ENCODE measurements around the gene KLLN. TPM values are rescaled to one million over a fixed set of nuclear protein-coding genes. Genes with fewer than 3 reads are reported as not detected.
A peak's percentile ranks its signal among the peaks of the same experiment; 100 is the strongest.

The KLLN gene
- total and polyA plus RNA-seq, 2 donors (not counting 1 experiment from before 2014, with no cell fraction given), result 0.45 to 2.2 TPM

GRCh38 chr10:87872828-87873227 is 9.5 kb upstream of the KLLN start:
- Mint-ChIP-seq H3K27ac (no peak overlapping the region), H3K9me3 (ENCODE audit: insufficient read depth) (no peaks in the 10 kb centered on the region), H3K4me3 (peak overlapping the region; percentile 32), H3K27me3 (no peaks in the 10 kb centered on the region), H3K4me1 (peaks cover 65% of the 10 kb centered on the region)
- no peak overlapping the region for H3K27ac ChIP-seq (ENCODE audit: low read length in 2 of 2)
- TF ChIP-seq EZH2 (IDR thresholded peaks at IDR 0.05; ENCODE audit: borderline replicate concordance, insufficient read depth, low read depth, low read length, poor library complexity, severe bottlenecking) (no peak), CTCF (IDR thresholded peaks at IDR 0.05) (no peak)
- H4K20me1 ChIP-seq (ENCODE audit: control insufficient read depth, insufficient read depth, low read length, poor library complexity, severe bottlenecking), result peaks cover 14% of the 10 kb centered on the region
- H3K9ac ChIP-seq (ENCODE audit: low read length), result no peak overlapping the region
- peaks cover 98% of the 10 kb centered on the region for H3K79me2 ChIP-seq (ENCODE audit: control insufficient read depth, insufficient read depth, low read length)
- ChIA-PET CTCF (interaction anchor here (3.5 kb wide), 1 partner anchor 11 kb away, joined by 16 read pairs; the partner anchor contains the start of genes KLLN and PTEN), POLR2A (no interaction called here)
- ATAC-seq (ENCODE audit: low read depth) (no peak), DNase-seq (no peak)
- no peaks in the 10 kb centered on the region for H3K27me3 ChIP-seq (replicated peaks in 1 of 4; ENCODE audit: control extremely low read depth in 1 of 4, control insufficient read depth in 3 of 4, insufficient read depth in 4 of 4, low read length in 3 of 4)
- 100% methylated on average over 5 of the region's 6 CpGs for WGBS (ENCODE audit: insufficient coverage)
- no peaks in the 10 kb centered on the region for H3K36me3 ChIP-seq (replicated peaks in 1 of 2; ENCODE audit: control extremely low read depth in 1 of 2, control insufficient read depth in 1 of 2, extremely low read depth in 1 of 2, insufficient read depth in 2 of 2, low read length in 1 of 2)
- no peaks in the 10 kb centered on the region for H3K9me3 ChIP-seq (ENCODE audit: control extremely low read depth in 1 of 3, control insufficient read depth in 2 of 3, insufficient read depth in 1 of 3, low read length in 2 of 3)
- intact Hi-C loops (cut with micrococcal nuclease), result no loop called here
- no peak overlapping the region for H3K4me3 ChIP-seq (ENCODE audit: control extremely low read depth in 1 of 5, extremely low read depth in 1 of 5, insufficient read depth in 1 of 5, low read depth in 2 of 5, low read length in 4 of 5)
- H3K4me2 ChIP-seq (replicated peaks; ENCODE audit: low read depth, low read length, poor library complexity, severe bottlenecking), result no peak overlapping the region
- H3K4me1 ChIP-seq (ENCODE audit: control insufficient read depth in 2 of 2, insufficient read depth in 2 of 2, low read length in 2 of 2), result peaks cover 24 to 54% of the 10 kb centered on the region in 2 donors
- no peak overlapping the region for H2AFZ ChIP-seq (ENCODE audit: insufficient read depth, low read depth, low read length, poor library complexity, severe bottlenecking)

- Histone ChIP-seq H3K27ac (ENCODE audit: low read length in 2 of 2) (peak overlapping the region in 1 of 2 donors; percentile 34), H3K4me1 (ENCODE audit: control insufficient read depth in 2 of 2, insufficient read depth in 2 of 2, low read length in 2 of 2) (peaks cover 24 to 52% of the 10 kb centered on the region in 2 donors), H4K20me1 (ENCODE audit: control insufficient read depth, insufficient read depth, low read length, poor library complexity, severe bottlenecking) (peaks cover 14% of the 10 kb centered on the region), H3K9me3 (ENCODE audit: control extremely low read depth in 1 of 3, control insufficient read depth in 2 of 3, insufficient read depth in 1 of 3, low read length in 2 of 3) (no peaks in the 10 kb centered on the region), H3K79me2 (ENCODE audit: control insufficient read depth, insufficient read depth, low read length) (peaks cover 98% of the 10 kb centered on the region), H3K36me3 (replicated peaks in 1 of 2; ENCODE audit: control extremely low read depth in 1 of 2, control insufficient read depth in 1 of 2, extremely low read depth in 1 of 2, insufficient read depth in 2 of 2, low read length in 1 of 2) (no peaks in the 10 kb centered on the region), H3K27me3 (replicated peaks in 1 of 4; ENCODE audit: control extremely low read depth in 1 of 4, control insufficient read depth in 3 of 4, insufficient read depth in 4 of 4, low read length in 3 of 4) (no peaks in the 10 kb centered on the region), H3K4me2 (replicated peaks; ENCODE audit: low read depth, low read length, poor library complexity, severe bottlenecking) (peak overlapping the region; percentile 85), H3K9ac (ENCODE audit: low read length) (no peak overlapping the region), H2AFZ (ENCODE audit: insufficient read depth, low read depth, low read length, poor library complexity, severe bottlenecking) (no peak overlapping the region), H3K4me3 (ENCODE audit: control extremely low read depth in 1 of 5, extremely low read depth in 1 of 5, insufficient read depth in 1 of 5, low read depth in 2 of 5, low read length in 4 of 5) (no peak overlapping the region)
- DNase-seq, result no peak
- no peaks in the 10 kb centered on the region for H3K27me3 Mint-ChIP-seq
- ATAC-seq (ENCODE audit: low read depth), result no peak
- TF ChIP-seq EZH2 (IDR thresholded peaks at IDR 0.05; ENCODE audit: borderline replicate concordance, insufficient read depth, low read depth, low read length, poor library complexity, severe bottlenecking) (no peak), CTCF (IDR thresholded peaks at IDR 0.05) (no peak)
- H3K27ac Mint-ChIP-seq, result no peak overlapping the region
- ChIA-PET POLR2A (no interaction called here), CTCF (interaction anchor here (1.1 to 3.5 kb wide), 2 partner anchors 8 to 519 kb away, joined by 3 to 16 read pairs; partner anchors contain the start of genes KLLN and PTEN)
- no peak overlapping the region for H3K4me3 Mint-ChIP-seq
- H3K9me3 Mint-ChIP-seq (ENCODE audit: insufficient read depth), result no peaks in the 10 kb centered on the region
- H3K4me1 Mint-ChIP-seq, result peaks cover 75% of the 10 kb centered on the region
- intact Hi-C loops (cut with micrococcal nuclease), result loop anchor here (2.0 to 5.0 kb wide), 2 partner anchors 13 to 37 kb away; no protein-coding TSS in a partner anchor
- no CpG with 5 or more reads among the region's 3 CpGs for WGBS (ENCODE audit: insufficient coverage)
These were observed 6.6 kb upstream of the KLLN start for GRCh38 chr10:87869773-87870551.

Measured in B cell (primary cell).